Thoracic aorta (tissue), 2 donors: ENCODE results near the gene MARCHF10. TPM values are rescaled to one million over a fixed set of nuclear protein-coding genes. Genes with fewer than 3 reads are reported as not detected.

Experiments used
- ATAC-seq: fragments of 150-250 bp; one replicate; pipeline ENCODE4 v1.8.0; 2017; ENCODE audit warnings: low read depth; ENCODE audit not compliant: insufficient number of reproducible peaks, low FRiP score
- DNase-seq: peaks from one replicate; pipeline ENCODE4 v3.0.0-alpha.2; 2020; ENCODE audit warnings: low spot score
- H3K27ac ChIP-seq, 2 donors: fragments of 200-600 bp; sonication (generic); 1 replicate in 1 of 2; 2 replicates in 1 of 2; pipeline ENCODE4 v1.5.1; 2016; ENCODE audit warnings: mild to moderate bottlenecking in 2 of 2, moderate library complexity in 2 of 2
- H3K27me3 ChIP-seq: fragments of 200-600 bp; sonication (generic); replicated peaks from 2 replicates; pipeline ENCODE4 v1.6.0; 2016; ENCODE audit warnings: mild to moderate bottlenecking; ENCODE audit not compliant: insufficient read depth
- H3K36me3 ChIP-seq: fragments of 200-600 bp; sonication (generic); one replicate; pipeline ENCODE4 v1.5.1; 2016
- H3K4me1 ChIP-seq, 2 donors: fragments of 200-600 bp; sonication (generic); 1 replicate in 1 of 2; 2 replicates in 1 of 2; pipeline versions ENCODE4 v1.5.1 to v1.6.0; 2016; ENCODE audit warnings: low read depth in 2 of 2, mild to moderate bottlenecking in 1 of 2; ENCODE audit not compliant: control insufficient read depth in 1 of 2
- H3K4me3 ChIP-seq: fragments of 200-600 bp; sonication (generic); 2 replicates; pipeline ENCODE4 v1.5.1; 2016; ENCODE audit warnings: mild to moderate bottlenecking
- H3K9me3 ChIP-seq: fragments of 200-600 bp; sonication (generic); 2 replicates; pipeline ENCODE4 v1.5.1; 2016
- total RNA-seq, 2 donors: library from RNA; depleted of rRNA; stranded (reverse); fragments of >200 nt; gene quantifications; one replicate each; pipeline versions ENCODE4 v1.1.0 to v1.2.3, GENCODE V29; 2016
- TF ChIP-seq, protein P1 (sequence below): fragments of 200-600 bp; sonication (generic); IDR thresholded peaks from one replicate; pipeline ENCODE4 v1.5.1; 2019; ENCODE audit warnings: antibody characterized with exemption

The MARCHF10 gene
- total RNA-seq, 2 donors from 2014 or later: not detected

GRCh38 chr17:62661337-62661736 is 146.8 kb downstream of the MARCHF10 start:
- Histone ChIP-seq H3K9me3 (peaks cover 9% of the 10 kb centered on the region), H3K36me3 (peaks cover 11% of the 10 kb centered on the region), H3K27me3 (no peaks in the 10 kb centered on the region), H3K27ac (no peak overlapping the region), H3K4me1 (peaks cover 0 to 5% of the 10 kb centered on the region in 2 donors), H3K4me3 (no peak overlapping the region)
- DNase-seq: no peak
- ATAC-seq: no peak
- TF ChIP-seq, protein P1, sequence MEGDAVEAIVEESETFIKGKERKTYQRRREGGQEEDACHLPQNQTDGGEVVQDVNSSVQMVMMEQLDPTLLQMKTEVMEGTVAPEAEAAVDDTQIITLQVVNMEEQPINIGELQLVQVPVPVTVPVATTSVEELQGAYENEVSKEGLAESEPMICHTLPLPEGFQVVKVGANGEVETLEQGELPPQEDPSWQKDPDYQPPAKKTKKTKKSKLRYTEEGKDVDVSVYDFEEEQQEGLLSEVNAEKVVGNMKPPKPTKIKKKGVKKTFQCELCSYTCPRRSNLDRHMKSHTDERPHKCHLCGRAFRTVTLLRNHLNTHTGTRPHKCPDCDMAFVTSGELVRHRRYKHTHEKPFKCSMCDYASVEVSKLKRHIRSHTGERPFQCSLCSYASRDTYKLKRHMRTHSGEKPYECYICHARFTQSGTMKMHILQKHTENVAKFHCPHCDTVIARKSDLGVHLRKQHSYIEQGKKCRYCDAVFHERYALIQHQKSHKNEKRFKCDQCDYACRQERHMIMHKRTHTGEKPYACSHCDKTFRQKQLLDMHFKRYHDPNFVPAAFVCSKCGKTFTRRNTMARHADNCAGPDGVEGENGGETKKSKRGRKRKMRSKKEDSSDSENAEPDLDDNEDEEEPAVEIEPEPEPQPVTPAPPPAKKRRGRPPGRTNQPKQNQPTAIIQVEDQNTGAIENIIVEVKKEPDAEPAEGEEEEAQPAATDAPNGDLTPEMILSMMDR: no peak

DNA sequence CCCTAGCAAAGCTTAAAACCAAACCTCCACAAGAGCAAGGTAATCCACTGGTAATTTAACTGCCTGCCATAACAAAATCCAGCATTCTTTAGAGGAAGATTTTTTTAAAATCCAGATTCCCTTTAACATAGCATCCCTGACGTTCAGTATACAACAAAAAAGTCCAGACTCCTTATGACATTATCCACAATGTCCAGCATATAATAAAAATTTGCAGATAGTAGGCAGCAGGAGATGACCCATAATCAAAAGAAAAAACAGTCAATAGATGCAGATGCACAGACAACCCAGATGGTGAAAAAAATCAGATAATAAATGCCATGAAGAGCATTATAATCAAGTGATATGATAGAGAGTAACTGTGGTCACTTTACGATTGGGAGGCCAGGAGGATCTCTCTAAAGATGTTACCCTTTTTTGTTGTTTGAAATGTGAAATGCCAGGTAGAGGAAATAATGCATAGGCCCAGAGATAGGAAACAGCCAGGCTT is 147.4 kb downstream of the MARCHF10 start:
- Histone ChIP-seq H3K4me1 (peaks cover 0 to 5% of the 10 kb centered on the region in 2 donors), H3K27ac (no peak overlapping the region), H3K36me3 (peaks cover 11% of the 10 kb centered on the region), H3K9me3 (peaks cover 9% of the 10 kb centered on the region), H3K4me3 (no peak overlapping the region), H3K27me3 (no peaks in the 10 kb centered on the region)
- TF ChIP-seq, protein P1: no peak
- DNase-seq: no peak
- no peak for ATAC-seq

- DNase-seq (no peak), ATAC-seq (no peak)
- H3K9me3 ChIP-seq: peaks cover 9% of the 10 kb centered on the region
- no peak overlapping the region for H3K27ac ChIP-seq
- no peaks in the 10 kb centered on the region for H3K27me3 ChIP-seq
- H3K4me1 ChIP-seq: peaks cover 7 to 18% of the 10 kb centered on the region in 2 donors
- TF ChIP-seq, protein P1: no peak
- no peak overlapping the region for H3K4me3 ChIP-seq
- no peaks in the 10 kb centered on the region for H3K36me3 ChIP-seq
These were observed 149.8 kb downstream of the MARCHF10 start for GRCh38 chr17:62658136-62658920.

DNA sequence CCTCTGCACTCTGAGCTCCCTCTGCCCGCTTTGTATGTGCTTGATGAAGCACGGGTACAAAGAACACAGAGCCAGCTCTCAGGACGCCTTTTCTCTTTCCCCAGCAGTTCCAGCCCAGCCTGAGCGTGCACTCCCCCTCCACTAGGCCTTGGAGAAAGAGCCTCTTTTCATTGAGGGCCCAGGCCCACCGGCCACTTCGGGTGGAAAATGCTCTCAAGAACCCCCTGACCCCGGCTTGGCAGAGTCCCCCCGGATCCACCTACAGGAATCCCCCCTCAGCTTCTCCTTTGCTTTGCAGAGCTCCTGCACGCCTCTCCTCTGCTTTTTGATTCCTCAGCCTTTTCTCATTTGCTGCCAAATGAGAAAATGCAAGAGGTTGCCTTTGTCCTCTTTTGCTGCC is 150.4 kb downstream of the MARCHF10 start:
- DNase-seq (no peak), ATAC-seq (no peak)
- Histone ChIP-seq H3K9me3 (peaks cover 9% of the 10 kb centered on the region), H3K27me3 (no peaks in the 10 kb centered on the region), H3K36me3 (no peaks in the 10 kb centered on the region), H3K4me1 (peaks cover 9 to 21% of the 10 kb centered on the region in 2 donors), H3K27ac (no peak overlapping the region), H3K4me3 (no peak overlapping the region)
- TF ChIP-seq, protein P1: no peak

DNA sequence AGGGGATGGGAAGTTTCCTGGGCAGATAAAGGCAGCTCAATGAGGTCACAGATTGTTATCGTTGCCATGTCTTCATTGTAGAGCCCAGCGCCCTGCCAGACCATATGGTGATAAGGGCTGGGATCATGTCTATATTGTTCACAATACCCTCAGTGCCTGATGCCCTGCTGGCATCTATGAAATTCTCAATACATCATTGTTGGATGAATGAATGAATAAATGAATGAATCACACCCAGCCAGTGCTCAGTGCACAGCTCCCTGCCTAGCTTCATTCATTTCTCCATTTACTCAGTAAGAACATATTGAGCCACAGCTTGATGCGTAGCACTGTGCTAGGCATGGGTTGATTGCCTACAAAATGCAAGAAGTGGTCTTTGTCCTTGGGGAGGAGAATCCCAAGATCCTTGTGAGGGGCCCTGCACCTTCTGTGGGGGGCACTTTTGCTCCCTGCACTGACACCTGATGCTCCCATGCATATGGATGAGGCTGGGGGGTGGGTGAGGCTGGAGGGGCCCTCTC is 150.9 kb downstream of the MARCHF10 start:
- ATAC-seq (no peak), DNase-seq (no peak)
- Histone ChIP-seq H3K36me3 (no peaks in the 10 kb centered on the region), H3K4me1 (peaks cover 9 to 20% of the 10 kb centered on the region in 2 donors), H3K27me3 (no peaks in the 10 kb centered on the region), H3K9me3 (peaks cover 9% of the 10 kb centered on the region), H3K4me3 (no peak overlapping the region), H3K27ac (no peak overlapping the region)
- TF ChIP-seq, protein P1: no peak
